ENCODE results near the gene EREG.

GRCh38 chr4:74413265-74413664 lies 48.3 kb downstream of the EREG start:
- TF ChIP-seq POLR2A (IDR thresholded peaks at IDR 0.05) (no peak), CTCF (IDR thresholded peaks at IDR 0.05) (no peak)

Measured in thyroid gland (tissue), 4 donors.